A673 (cell line): ENCODE data around the gene FGGY. TPM values are rescaled to one million over a fixed set of nuclear protein-coding genes. Genes with fewer than 3 reads are reported as not detected.

Experiments
- BruUV-seq: library from RNA; stranded (reverse); fragments of 400-500 nt; replicated peaks from 2 replicates; lab custom pipeline; 2021; lab: Mats Ljungman, UMichigan
- CTCF ChIA-PET: fragments of 300-600 bp; sonication (Branson Sonifier 250); formaldehyde crosslinking; loops from one replicate; lab custom pipeline; 2022; ENCODE audit warnings: antibody characterized with exemption; lab: Charles Lee
- POLR2A ChIA-PET: fragments of 300-600 bp; sonication (Branson Sonifier 250); formaldehyde crosslinking; loops from one replicate; lab custom pipeline; 2022; ENCODE audit warnings: antibody characterized with exemption; ENCODE audit not compliant: low non-redundant PET; lab: Charles Lee
- DNase-seq: peaks from one replicate; pipeline ENCODE4 v3.0.0-alpha.2; 2015; ENCODE audit warnings: low spot score
- H3K27ac ChIP-seq: fragments of 200-600 bp; sonication (generic); 2 replicates; pipeline ENCODE4 v1.5.1; 2016; ENCODE audit warnings: mixed run types, low read depth, mild to moderate bottlenecking, mixed read lengths, antibody characterized with exemption, low read length; ENCODE audit not compliant: poor library complexity, severe bottlenecking
- H3K27me3 ChIP-seq: fragments of 200-600 bp; sonication (generic); replicated peaks from 2 replicates; pipeline ENCODE4 v1.6.1; 2017; ENCODE audit warnings: mixed run types, low read depth, mild to moderate bottlenecking, mixed read lengths, antibody characterized with exemption, low read length; ENCODE audit not compliant: insufficient read depth, poor library complexity
- H3K36me3 ChIP-seq: fragments of 200-600 bp; sonication (generic); 2 replicates; pipeline ENCODE4 v1.6.1; 2016; ENCODE audit warnings: mixed run types, mild to moderate bottlenecking, mixed read lengths, antibody characterized with exemption, low read length; ENCODE audit not compliant: insufficient read depth, poor library complexity, severe bottlenecking
- H3K4me1 ChIP-seq: fragments of 200-600 bp; sonication (generic); 2 replicates; pipeline ENCODE4 v1.6.1; 2017; ENCODE audit warnings: mixed run types, mild to moderate bottlenecking, mixed read lengths, antibody characterized with exemption, low read length; ENCODE audit not compliant: insufficient read depth, poor library complexity, severe bottlenecking
- H3K4me3 ChIP-seq: fragments of 200-600 bp; sonication (generic); 2 replicates; pipeline ENCODE4 v1.5.1; 2016; ENCODE audit warnings: low read depth, mixed run types, mild to moderate bottlenecking, mixed read lengths, low read length; ENCODE audit not compliant: poor library complexity, severe bottlenecking
- H3K9me3 ChIP-seq: fragments of 200-600 bp; sonication (generic); 2 replicates; pipeline ENCODE4 v1.6.1; 2016; ENCODE audit warnings: mixed run types, low read depth, mild to moderate bottlenecking, mixed read lengths, antibody characterized with exemption, low read length; ENCODE audit not compliant: poor library complexity, severe bottlenecking
- EZH2 ChIP-seq: fragments of 200-600 bp; sonication (generic); IDR thresholded peaks from 2 replicates; pipeline ENCODE4 v1.6.1; 2017; ENCODE audit warnings: borderline replicate concordance, low read depth, mild to moderate bottlenecking, mixed read lengths, antibody characterized with exemption, low read length; ENCODE audit not compliant: poor library complexity, severe bottlenecking
- intact Hi-C: fragments of 100-400 bp; cut with micrococcal nuclease; formaldehyde crosslinking; loops from one replicate; pipeline ENCODE4 v1.10.0; 2022; ENCODE audit not compliant: unreplicated experiment
- total RNA-seq: library from RNA; stranded (reverse); gene quantifications from 2 replicates; pipeline ENCODE4 v1.2.3, GENCODE V29; 2021
- TF ChIP-seq, protein P1 (sequence below): fragments of 300-800, 200-600 bp; sonication (generic); conservative IDR thresholded peaks from 2 replicates; pipeline ENCODE4 v1.5.1; 2017; ENCODE audit warnings: low read depth, mild to moderate bottlenecking, antibody characterized with exemption, low read length, moderate library complexity, mixed read lengths

The FGGY gene
- total RNA-seq, 1 experiment from 2014 or later = 2.6 TPM

- BruUV-seq = no TSS peak
- TF ChIP-seq, protein P1, sequence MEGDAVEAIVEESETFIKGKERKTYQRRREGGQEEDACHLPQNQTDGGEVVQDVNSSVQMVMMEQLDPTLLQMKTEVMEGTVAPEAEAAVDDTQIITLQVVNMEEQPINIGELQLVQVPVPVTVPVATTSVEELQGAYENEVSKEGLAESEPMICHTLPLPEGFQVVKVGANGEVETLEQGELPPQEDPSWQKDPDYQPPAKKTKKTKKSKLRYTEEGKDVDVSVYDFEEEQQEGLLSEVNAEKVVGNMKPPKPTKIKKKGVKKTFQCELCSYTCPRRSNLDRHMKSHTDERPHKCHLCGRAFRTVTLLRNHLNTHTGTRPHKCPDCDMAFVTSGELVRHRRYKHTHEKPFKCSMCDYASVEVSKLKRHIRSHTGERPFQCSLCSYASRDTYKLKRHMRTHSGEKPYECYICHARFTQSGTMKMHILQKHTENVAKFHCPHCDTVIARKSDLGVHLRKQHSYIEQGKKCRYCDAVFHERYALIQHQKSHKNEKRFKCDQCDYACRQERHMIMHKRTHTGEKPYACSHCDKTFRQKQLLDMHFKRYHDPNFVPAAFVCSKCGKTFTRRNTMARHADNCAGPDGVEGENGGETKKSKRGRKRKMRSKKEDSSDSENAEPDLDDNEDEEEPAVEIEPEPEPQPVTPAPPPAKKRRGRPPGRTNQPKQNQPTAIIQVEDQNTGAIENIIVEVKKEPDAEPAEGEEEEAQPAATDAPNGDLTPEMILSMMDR = no peak
- TF ChIP-seq EZH2 = no peak
- no peaks in the 10 kb centered on the region for H3K36me3 ChIP-seq
- H3K4me3 ChIP-seq = no peak overlapping the region
- CTCF ChIA-PET = no interaction called here
- peak overlapping the region; percentile 82 for H3K27ac ChIP-seq
- POLR2A ChIA-PET = no interaction called here
- peaks cover 15% of the 10 kb centered on the region for H3K4me1 ChIP-seq
- intact Hi-C loops = no loop called here
- no peaks in the 10 kb centered on the region for H3K27me3 ChIP-seq
- H3K9me3 ChIP-seq = no peaks in the 10 kb centered on the region
- DNase-seq = no peak
Observed at GRCh38 chr1:59445040-59445439, 148.1 kb downstream of the FGGY start.

DNA sequence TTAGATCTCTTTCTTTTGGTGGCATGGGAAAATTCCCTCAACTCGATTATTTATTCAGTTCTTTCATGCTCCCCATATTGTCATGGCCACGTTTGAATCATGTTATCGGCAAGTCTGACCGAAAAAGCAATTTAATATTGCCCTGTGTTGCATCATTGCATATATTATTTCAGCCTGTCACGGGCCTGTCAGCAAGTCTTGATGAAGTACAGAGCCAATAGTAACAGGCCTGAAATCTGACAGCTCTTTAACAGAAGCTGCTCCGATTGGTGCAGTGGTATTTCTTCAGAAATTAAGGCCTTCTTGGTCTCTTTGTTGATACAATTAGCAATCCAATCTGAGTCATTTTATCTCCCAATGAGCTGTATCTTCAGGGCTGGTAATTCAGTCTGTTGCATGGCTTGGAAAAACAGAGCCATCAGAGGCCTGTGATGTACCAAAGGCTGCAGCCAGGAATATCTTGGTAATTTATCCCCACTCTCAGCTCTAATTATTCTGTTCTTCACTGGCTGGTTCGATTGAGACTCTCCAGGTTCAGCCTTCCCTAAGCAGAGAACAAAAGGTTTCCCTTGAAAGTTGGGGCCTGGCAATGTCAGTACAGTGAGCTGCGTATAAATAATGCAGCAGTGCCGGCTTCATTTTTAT, 149.5 kb downstream of the FGGY start:
- intact Hi-C loops = no loop called here
- POLR2A ChIA-PET = interaction anchor here (0.6 to 0.7 kb wide), 2 partner anchors 316 to 373 kb away, joined by 3 read pairs; no protein-coding TSS in a partner anchor

DNA sequence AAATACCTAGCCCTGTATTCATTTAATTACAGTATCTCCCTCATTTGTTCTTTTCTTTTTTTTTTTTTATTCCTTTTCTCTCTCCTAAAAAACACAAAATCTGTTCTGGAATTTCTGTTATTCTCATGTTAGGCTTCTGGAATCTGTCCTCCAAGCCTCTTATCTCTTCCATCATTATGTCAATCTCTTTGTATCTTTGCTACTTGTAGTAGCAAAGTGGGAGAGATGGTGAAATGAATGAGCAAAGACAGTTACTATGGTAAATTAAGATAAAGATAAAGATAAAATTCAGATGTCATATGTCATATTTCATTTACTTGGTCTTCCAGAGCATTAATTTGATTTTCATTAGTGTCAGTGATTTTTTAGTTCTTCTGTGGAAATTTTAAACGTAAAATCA, 155.1 kb downstream of the FGGY start:
- H3K4me1 ChIP-seq = peaks cover 17% of the 10 kb centered on the region
- H3K27me3 ChIP-seq = no peaks in the 10 kb centered on the region
- intact Hi-C loops = no loop called here
- BruUV-seq = no TSS peak
- ChIA-PET CTCF (no interaction called here), POLR2A (no interaction called here)
- H3K36me3 ChIP-seq = no peaks in the 10 kb centered on the region
- H3K4me3 ChIP-seq = no peak overlapping the region
- DNase-seq = no peak
- H3K27ac ChIP-seq = no peak overlapping the region
- TF ChIP-seq EZH2 = no peak
- TF ChIP-seq, protein P1 = no peak
- H3K9me3 ChIP-seq = no peaks in the 10 kb centered on the region

More for the DNA sequence above, 149.5 kb downstream of the FGGY start:
- Histone ChIP-seq H3K4me3 (no peak overlapping the region), H3K4me1 (peaks cover 20% of the 10 kb centered on the region), H3K36me3 (no peaks in the 10 kb centered on the region), H3K9me3 (no peaks in the 10 kb centered on the region), H3K27me3 (no peaks in the 10 kb centered on the region), H3K27ac (peak overlapping the region; percentile 82)
- no TSS peak for BruUV-seq
- TF ChIP-seq, protein P1 = no peak
- TF ChIP-seq EZH2 = no peak
- peak; percentile 69 for DNase-seq
- CTCF ChIA-PET = no interaction called here
